ENCODE measurements around the gene PLEKHG1.

The PLEKHG1 gene

GRCh38 chr6:150641398-150642139, 41.9 kb downstream of the PLEKHG1 start:
- no peak overlapping the region for H3K4me3 ChIP-seq (ENCODE audit: low read depth, low read length)
- no peak for TF ChIP-seq CTCF (conservative IDR thresholded peaks at IDR 0.05; ENCODE audit: low read depth, low read length)
- no peak for DNase-seq (ENCODE audit: low read depth)

DNA sequence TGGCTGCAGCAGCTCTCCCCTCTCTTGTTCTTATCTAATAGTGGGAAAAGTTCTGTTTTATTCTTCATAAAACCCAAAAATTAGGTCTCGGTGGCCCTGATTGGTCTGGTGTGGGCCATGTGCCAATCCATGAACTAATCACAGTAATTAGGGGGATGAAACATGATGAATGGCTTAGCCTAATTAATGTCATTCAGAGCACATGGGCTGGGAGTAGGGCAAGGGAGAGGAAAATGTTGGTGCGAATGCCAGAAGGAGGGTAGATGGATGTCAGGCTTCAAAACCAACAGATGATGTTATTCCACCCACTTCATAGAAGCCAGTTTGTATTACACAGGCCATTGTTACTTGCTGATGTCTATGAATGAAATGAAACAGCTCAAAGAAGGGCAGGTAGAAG, 46.5 kb downstream of the PLEKHG1 start:
- no peak overlapping the region for H3K4me3 ChIP-seq (ENCODE audit: low read depth, low read length)
- TF ChIP-seq CTCF (conservative IDR thresholded peaks at IDR 0.05; ENCODE audit: low read depth, low read length), result no peak
- DNase-seq (ENCODE audit: low read depth), result no peak

- no peak for TF ChIP-seq CTCF (conservative IDR thresholded peaks at IDR 0.05; ENCODE audit: low read depth, low read length)
- DNase-seq (ENCODE audit: low read depth), result no peak
- no peak overlapping the region for H3K4me3 ChIP-seq (ENCODE audit: low read depth, low read length)
Observed at GRCh38 chr6:150647051-150647450, 47.4 kb downstream of the PLEKHG1 start.

All from choroid plexus epithelial cell (primary cell).